ENCODE results near the gene EPM2A.

DNA sequence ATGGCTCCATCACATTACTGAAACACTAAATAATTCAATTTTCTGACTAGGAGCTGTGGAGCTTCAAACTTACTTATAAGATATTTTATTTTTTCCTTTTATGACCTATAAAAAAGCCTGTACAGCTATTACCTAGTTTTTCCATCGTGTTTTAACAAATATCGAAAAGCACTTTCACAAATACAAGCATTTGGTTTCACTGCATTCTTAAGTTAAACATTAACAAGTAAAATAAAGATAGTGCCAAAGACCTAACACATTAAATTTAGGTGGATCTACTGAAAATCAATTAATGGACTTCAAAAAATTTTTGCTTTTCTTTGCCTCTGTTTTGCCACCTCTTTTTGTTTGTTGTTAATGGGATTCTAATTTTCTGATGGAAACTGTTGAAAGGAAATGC is 83.3 kb downstream of the EPM2A start:
- TF ChIP-seq POLR2A (IDR thresholded peaks at IDR 0.05; ENCODE audit: low read depth, low read length) (no peak), POLR2AphosphoS5 (IDR thresholded peaks at IDR 0.05; ENCODE audit: low read depth, low read length) (no peak)
